IMR-90 (cell line): ENCODE measurements around the gene UCK2. TPM values are rescaled to one million over a fixed set of nuclear protein-coding genes. Genes with fewer than 3 reads are reported as not detected.

Experiments used
- ATAC-seq: fragments of 200-7000 bp; cut with Tn5 transposase; 2 replicates; pipeline ENCODE4 v1.9.1; 2020; ENCODE audit warnings: low read depth, mild to moderate bottlenecking, moderate library complexity
- BruUV-seq: library from RNA; stranded (reverse); fragments of 400-500 nt; replicated peaks from 2 replicates; lab custom pipeline; 2021; lab: Mats Ljungman, UMichigan
- CTCF ChIA-PET: fragments of 300-600 bp; formaldehyde crosslinking; extraction: SDS; loops from one replicate; lab custom pipeline; 2021; ENCODE audit warnings: antibody characterized with exemption; lab: Yijun Ruan, JAX
- POLR2A ChIA-PET: fragments of 300-600 bp; sonication (Branson Sonifier 250); formaldehyde crosslinking; loops from one replicate; lab custom pipeline; 2022; ENCODE audit warnings: antibody characterized with exemption; ENCODE audit not compliant: unreplicated experiment; lab: Charles Lee
- DNase-seq: peaks from one replicate; pipeline ENCODE4 v3.0.0; 2013
- H2AFZ ChIP-seq: replicated peaks from 2 replicates; pipeline ENCODE3; 2013; ENCODE audit warnings: low read length, mild to moderate bottlenecking; ENCODE audit not compliant: poor library complexity
- H2AK5ac ChIP-seq: 2 replicates; pipeline ENCODE4 v1.6.1; 2013; ENCODE audit warnings: low read depth, low read length, inconsistent platforms
- H2AK9ac ChIP-seq: replicated peaks from 2 replicates; pipeline ENCODE3; 2013; ENCODE audit warnings: mild to moderate bottlenecking, low read depth, low read length, moderate library complexity; ENCODE audit not compliant: poor library complexity
- H2BK120ac ChIP-seq: 2 replicates; pipeline ENCODE4 v1.6.1; 2013; ENCODE audit warnings: low read depth, low read length, inconsistent platforms
- H2BK15ac ChIP-seq: 3 replicates; pipeline ENCODE4 v1.6.1; 2013; ENCODE audit warnings: low read depth, low read length, inconsistent platforms
- H2BK20ac ChIP-seq: 2 replicates; pipeline ENCODE4 v1.6.1; 2013; ENCODE audit warnings: low read depth, mild to moderate bottlenecking, inconsistent platforms, low read length, moderate library complexity
- H2BK5ac ChIP-seq: 2 replicates; pipeline ENCODE4 v1.6.1; 2013; ENCODE audit warnings: mild to moderate bottlenecking, low read depth, low read length, inconsistent platforms; ENCODE audit not compliant: poor library complexity, severe bottlenecking
- H3K14ac ChIP-seq: replicated peaks from 2 replicates; pipeline ENCODE4 v1.6.1; 2013; ENCODE audit warnings: low read depth, low read length, inconsistent platforms
- H3K18ac ChIP-seq: 2 replicates; pipeline ENCODE4 v1.6.1; 2013; ENCODE audit warnings: low read depth, low read length, control low read depth
- H3K23ac ChIP-seq: 2 replicates; pipeline ENCODE4 v1.6.1; 2013; ENCODE audit warnings: low read depth, low read length, inconsistent platforms
- H3K27ac ChIP-seq: 2 replicates; pipeline ENCODE4 v1.5.1; 2013; ENCODE audit warnings: mild to moderate bottlenecking, control low read depth, low read length; ENCODE audit not compliant: insufficient read depth
- H3K27me3 ChIP-seq: 2 replicates; pipeline ENCODE4 v1.6.1; 2013; ENCODE audit warnings: low read length; ENCODE audit not compliant: control insufficient read depth, insufficient read depth
- H3K36me3 ChIP-seq: 2 replicates; pipeline ENCODE4 v1.6.1; 2013; ENCODE audit warnings: low read length, mixed read lengths; ENCODE audit not compliant: control insufficient read depth, insufficient read depth
- H3K4ac ChIP-seq: 2 replicates; pipeline ENCODE4 v1.6.1; 2013; ENCODE audit warnings: low read depth, low read length, inconsistent platforms
- H3K4me1 ChIP-seq: 2 replicates; pipeline ENCODE4 v1.6.1; 2013; ENCODE audit warnings: low read length, mixed read lengths; ENCODE audit not compliant: control insufficient read depth, insufficient read depth
- H3K4me2 ChIP-seq: 2 replicates; pipeline ENCODE4 v1.6.1; 2013; ENCODE audit warnings: low read depth, mild to moderate bottlenecking, control low read depth, low read length, moderate library complexity
- H3K4me3 ChIP-seq: 2 replicates; pipeline ENCODE4 v1.5.1; 2013; ENCODE audit warnings: low read depth, mild to moderate bottlenecking, control low read depth, low read length, moderate library complexity; ENCODE audit not compliant: insufficient read depth
- H3K56ac ChIP-seq: 2 replicates; pipeline ENCODE4 v1.6.1; 2013; ENCODE audit warnings: low read length, inconsistent platforms; ENCODE audit not compliant: insufficient read depth; ENCODE audit errors: extremely low read depth
- H3K79me1 ChIP-seq, 2 experiments: 2 replicates each; pipeline ENCODE4 v1.6.1; 2013; ENCODE audit warnings: low read length in 2 of 2, inconsistent platforms in 1 of 2, low read depth in 1 of 2
- H3K9ac ChIP-seq: 2 replicates; pipeline ENCODE4 v1.6.1; 2013; ENCODE audit warnings: low read depth, low read length, control low read depth
- H3K9me1 ChIP-seq: 2 replicates; pipeline ENCODE4 v1.6.1; 2013; ENCODE audit warnings: low read length, inconsistent platforms; ENCODE audit not compliant: insufficient read depth
- H3K9me3 ChIP-seq: 2 replicates; pipeline ENCODE4 v1.6.1; 2013; ENCODE audit warnings: low read length; ENCODE audit not compliant: control insufficient read depth, insufficient read depth
- H4K20me1 ChIP-seq: 2 replicates; pipeline ENCODE4 v1.6.1; 2013; ENCODE audit warnings: low read length, inconsistent platforms; ENCODE audit not compliant: insufficient read depth
- H4K5ac ChIP-seq: 2 replicates; pipeline ENCODE4 v1.6.1; 2013; ENCODE audit warnings: mild to moderate bottlenecking, low read depth, low read length, control low read depth
- H4K8ac ChIP-seq, 2 experiments: 2 replicates each; pipeline ENCODE4 v1.6.1; 2013; ENCODE audit warnings: low read depth in 2 of 2, low read length in 2 of 2, control low read depth in 1 of 2, inconsistent platforms in 1 of 2
- H4K91ac ChIP-seq: 2 replicates; pipeline ENCODE4 v1.6.1; 2013; ENCODE audit warnings: low read depth, low read length, inconsistent platforms; ENCODE audit not compliant: insufficient read depth
- CHD1 ChIP-seq: IDR thresholded peaks from 2 replicates; pipeline ENCODE4 v1.6.1; 2012; ENCODE audit warnings: low read depth, low read length, improper control_type of control experiment
- RFX5 ChIP-seq: IDR thresholded peaks from 2 replicates; pipeline ENCODE4 v1.8.0; 2012; ENCODE audit warnings: low read depth, mild to moderate bottlenecking, low read length, moderate library complexity
- WGBS, 2 experiments: methylation state at CpG; one replicate each; pipeline versions ENCODE4 v1.1.5 to v1.1.7; 2013; ENCODE audit warnings: missing lambda C conversion rate in 2 of 2; ENCODE audit not compliant: insufficient read length in 1 of 2; ENCODE audit errors: extremely low coverage in 2 of 2; 5-methylcytosine and 5-hydroxymethylcytosine counted together
- dilution Hi-C: fragments of 300-500 bp; cut with HindIII; formaldehyde crosslinking; loops from one replicate; pipeline ENCODE4 v1.14.3; 2018; ENCODE audit warnings: low sequenced_read_pairs; ENCODE audit not compliant: unreplicated experiment
- in situ Hi-C: fragments of 300-500 bp; cut with MboI; formaldehyde crosslinking; loops from 3 replicates; pipeline ENCODE4 v1.14.3; 2019; ENCODE audit warnings: low sequenced_read_pairs, inconsistent platforms, mixed read lengths
- intact Hi-C: fragments of 100-400 bp; cut with micrococcal nuclease; formaldehyde crosslinking; loops from 2 replicates; pipeline ENCODE4 v1.10.0; 2022
- polyA plus RNA-seq, 3 experiments: library from polyadenylated mRNA; depleted of rRNA; stranded (reverse); fragments of >200 nt; gene quantifications; 2 replicates each; pipeline ENCODE4 v1.2.3, GENCODE V29; 2012; ENCODE audit warnings: low replicate concordance in 1 of 3
- total RNA-seq: library from RNA; depleted of rRNA; stranded (reverse); fragments of >200 nt; gene quantifications from 2 replicates; pipeline ENCODE4 v1.2.3, GENCODE V29; 2012

The UCK2 gene
- total and polyA plus RNA-seq, 2 of the 4 experiments (the other 2 are of a cell fraction), result 83.0 to 87.8 TPM

DNA sequence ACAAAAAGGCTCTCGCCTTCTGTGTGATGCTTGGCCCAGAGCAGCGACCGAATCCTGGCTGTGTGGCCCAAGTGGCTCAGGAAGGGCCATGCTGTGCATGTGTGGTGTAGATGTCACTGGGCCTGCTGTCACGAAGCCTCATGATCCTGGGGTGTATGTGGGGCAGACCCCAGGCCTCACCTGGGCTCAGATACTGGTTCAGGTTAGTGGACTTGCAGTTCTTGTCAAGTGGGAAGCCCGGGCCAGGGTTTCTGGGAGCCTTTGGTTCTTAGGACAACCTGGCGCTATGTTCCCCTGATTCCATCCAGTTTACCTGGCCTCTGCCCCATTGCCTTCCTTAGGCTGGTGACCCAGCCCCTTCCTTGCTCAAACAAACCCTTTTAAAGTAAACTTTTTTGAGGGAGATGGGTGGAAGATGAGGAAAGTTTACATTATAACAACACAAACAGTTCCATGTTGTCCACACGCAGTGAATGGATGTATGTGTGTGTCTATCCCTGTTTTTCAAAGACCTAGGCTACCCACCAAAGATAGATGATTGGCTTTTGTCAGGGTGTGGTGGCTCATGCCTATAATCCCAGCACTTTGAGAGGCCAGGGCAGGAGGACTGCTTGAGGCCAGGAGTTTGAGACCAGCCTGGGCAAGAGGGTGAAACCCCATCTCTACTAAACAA is 84.3 kb downstream of the UCK2 start:
- H2AK9ac ChIP-seq, result peak overlapping the region; percentile 53
- H3K79me1 ChIP-seq, result peaks cover 3 to 9% of the 10 kb centered on the region in 2 experiments; a peak in 2 of 4 replicates
- intact Hi-C loops, result no loop called here
- H4K20me1 ChIP-seq, result no peaks in the 10 kb centered on the region
- in situ Hi-C loops, result no loop called here
- H4K5ac ChIP-seq, result peak overlapping the region; percentile 49; the same call in 1 of the 2 replicates
- H3K4me2 ChIP-seq, result no peak overlapping the region
- no TSS peak for BruUV-seq
- DNase-seq (no peak), ATAC-seq (no peak)
- H3K9ac ChIP-seq, result no peak overlapping the region
- peaks cover 12% of the 10 kb centered on the region for H3K9me1 ChIP-seq
- ChIA-PET CTCF (interaction anchor here (1.3 kb wide), 1 partner anchor 311 kb away, joined by 3 read pairs; no protein-coding TSS in a partner anchor), POLR2A (no interaction called here)
- H3K36me3 ChIP-seq, result peaks cover 13% of the 10 kb centered on the region
- no peak overlapping the region for H3K14ac ChIP-seq
- no peak overlapping the region for H3K4me3 ChIP-seq
- dilution Hi-C loops, result no loop called here
- no peaks in the 10 kb centered on the region for H3K9me3 ChIP-seq
- H2AFZ ChIP-seq, result no peak overlapping the region
- no peak overlapping the region for H3K23ac ChIP-seq
- no peak overlapping the region for H3K56ac ChIP-seq
- peak overlapping the region; percentile 32 for H2BK5ac ChIP-seq
- H2AK5ac ChIP-seq, result no peak overlapping the region
- H4K91ac ChIP-seq, result no peak overlapping the region
- peaks cover 10% of the 10 kb centered on the region for H3K4me1 ChIP-seq
- WGBS, 2 experiments, result 100% methylated on average over 3 of the region's 7 CpGs; no CpG with 5 or more reads in 1 of the 2 experiments
- no peak for TF ChIP-seq RFX5
- no peak for TF ChIP-seq CHD1
- peak overlapping the region in 1 of 2 experiments; percentile 1; a peak in 1 of 4 replicates for H4K8ac ChIP-seq
- no peak overlapping the region for H2BK20ac ChIP-seq
- peak overlapping the region; percentile 37 for H2BK120ac ChIP-seq
- H3K27ac ChIP-seq, result peak overlapping the region; percentile 7; the same call in 1 of the 2 replicates
- peak overlapping the region; percentile 28; the same call in 1 of the 2 replicates for H3K18ac ChIP-seq
- no peak overlapping the region for H2BK15ac ChIP-seq
- no peaks in the 10 kb centered on the region for H3K27me3 ChIP-seq
- H3K4ac ChIP-seq, result peak overlapping the region; percentile 47
